PC-3 (cell line): ENCODE data around the gene NPTXR. TPM values are rescaled to one million over a fixed set of nuclear protein-coding genes. Genes with fewer than 3 reads are reported as not detected.
A peak's percentile ranks its signal among the peaks of the same experiment; 100 is the strongest.
"Not testable (repeated sequence)": the region's sequence is repeated elsewhere in the genome, so short reads cannot be mapped to it uniquely, and the experiment has no call there.

Experiments
- ATAC-seq: fragments of 200-7000 bp; cut with Tn5 transposase; 2 replicates; pipeline ENCODE4 v1.9.1; 2020; ENCODE audit warnings: mild to moderate bottlenecking, moderate library complexity
- BruUV-seq: library from RNA; stranded (reverse); fragments of 400-500 nt; replicated peaks from 2 replicates; lab custom pipeline; 2021; lab: Mats Ljungman, UMichigan
- CTCF ChIA-PET: fragments of 300-600 bp; sonication (Branson Sonifier 250); formaldehyde crosslinking; loops from one replicate; lab custom pipeline; 2022; ENCODE audit warnings: antibody characterized with exemption; lab: Charles Lee
- POLR2A ChIA-PET: fragments of 300-600 bp; sonication (Branson Sonifier 250); formaldehyde crosslinking; loops from one replicate; lab custom pipeline; 2022; ENCODE audit warnings: antibody characterized with exemption; ENCODE audit not compliant: unreplicated experiment; lab: Charles Lee
- DNase-seq: peaks from one replicate; pipeline ENCODE4 v3.0.0-alpha.2; 2015
- H2AFZ ChIP-seq: fragments of 300-600 bp; sonication (generic); 2 replicates; pipeline ENCODE4 v1.6.0; 2016; ENCODE audit warnings: antibody characterized with exemption, low read length
- H3F3A ChIP-seq: fragments of 300-600 bp; sonication (generic); one replicate; pipeline ENCODE4 v1.6.0; 2017; ENCODE audit warnings: antibody characterized with exemption, low read length, control low read depth, mild to moderate bottlenecking; ENCODE audit not compliant: unreplicated experiment
- H3K27ac ChIP-seq: fragments of 300-600 bp; sonication (generic); 2 replicates; pipeline ENCODE4 v1.5.1; 2016; ENCODE audit warnings: mild to moderate bottlenecking, low read length
- H3K27me3 ChIP-seq: fragments of 300-600 bp; sonication (generic); 2 replicates; pipeline ENCODE4 v1.6.1; 2016; ENCODE audit warnings: low read length, mixed read lengths
- H3K36me3 ChIP-seq: fragments of 300-600 bp; sonication (generic); 2 replicates; pipeline ENCODE4 v1.6.1; 2016; ENCODE audit warnings: low read depth, mixed run types, low read length, mixed read lengths
- H3K4me1 ChIP-seq: fragments of 300-600 bp; sonication (generic); 2 replicates; pipeline ENCODE4 v1.5.1; 2016; ENCODE audit warnings: low read length; ENCODE audit not compliant: insufficient read depth
- H3K4me2 ChIP-seq: fragments of 300-600 bp; sonication (generic); 2 replicates; pipeline ENCODE4 v1.6.0; 2016; ENCODE audit warnings: low read length
- H3K4me3 ChIP-seq: fragments of 300-600 bp; sonication (generic); 2 replicates; pipeline ENCODE4 v1.5.1; 2016; ENCODE audit warnings: mild to moderate bottlenecking, low read length, mixed read lengths
- H3K79me2 ChIP-seq: fragments of 300-600 bp; sonication (generic); 2 replicates; pipeline ENCODE4 v1.6.1; 2017; ENCODE audit warnings: low read length, mixed read lengths
- H3K9ac ChIP-seq: fragments of 300-600 bp; sonication (generic); 2 replicates; pipeline ENCODE4 v1.6.0; 2016; ENCODE audit warnings: mild to moderate bottlenecking, low read length
- H3K9me2 ChIP-seq: fragments of 300-600 bp; sonication (generic); replicated peaks from 2 replicates; pipeline ENCODE4 v1.6.1; 2016; ENCODE audit warnings: mixed run types, low read length, mixed read lengths
- H3K9me3 ChIP-seq: fragments of 300-600 bp; sonication (generic); 2 replicates; pipeline ENCODE4 v1.6.1; 2016; ENCODE audit warnings: low read length, mixed read lengths
- H4K20me1 ChIP-seq: fragments of 300-600 bp; sonication (generic); 2 replicates; pipeline ENCODE4 v1.6.1; 2016; ENCODE audit warnings: low read length, mixed read lengths
- CTCF ChIP-seq: fragments of 300-600 bp; sonication (generic); conservative IDR thresholded peaks from 2 replicates; pipeline ENCODE4 v1.5.1; 2017; ENCODE audit warnings: antibody characterized with exemption, low read depth, mild to moderate bottlenecking, low read length
- EZH2 ChIP-seq: fragments of 300-600 bp; sonication (generic); IDR thresholded peaks from one replicate; pipeline ENCODE4 v1.6.1; 2017; ENCODE audit warnings: antibody characterized with exemption, mild to moderate bottlenecking, low read length; ENCODE audit not compliant: unreplicated experiment
- EZH2phosphoT487 ChIP-seq: fragments of 300-600 bp; sonication (generic); IDR thresholded peaks from 2 replicates; pipeline ENCODE4 v1.6.1; 2018; ENCODE audit warnings: mild to moderate bottlenecking, antibody characterized with exemption, low read length, borderline replicate concordance
- intact Hi-C: fragments of 100-400 bp; cut with micrococcal nuclease; formaldehyde crosslinking; loops from 2 replicates; pipeline ENCODE4 v1.9.0; 2023
- total RNA-seq: library from RNA; depleted of rRNA; stranded (reverse); fragments of >200 nt; gene quantifications from 2 replicates; pipeline ENCODE4 v1.2.3, GENCODE V29; 2014

NPTXR gene
- total RNA-seq, 1 experiment from 2014 or later, result 2.8 TPM

GRCh38 chr22:38859581-38860282, 15.9 kb upstream of the NPTXR start:
- intact Hi-C loops, result no loop called here
- no peaks in the 10 kb centered on the region for H3K36me3 ChIP-seq
- no peak overlapping the region for H3K9ac ChIP-seq
- POLR2A ChIA-PET, result no interaction called here
- H4K20me1 ChIP-seq, result no peaks in the 10 kb centered on the region
- H2AFZ ChIP-seq, result no peak overlapping the region
- no peak overlapping the region for H3K4me3 ChIP-seq
- H3K79me2 ChIP-seq, result no peaks in the 10 kb centered on the region
- H3K9me3 ChIP-seq, result no peaks in the 10 kb centered on the region
- no TSS peak for BruUV-seq
- no peaks in the 10 kb centered on the region for H3F3A ChIP-seq
- CTCF ChIA-PET, result no interaction called here
- peak; percentile 30; the same call in 1 of the 2 replicates for ATAC-seq
- H3K4me1 ChIP-seq, result no peaks in the 10 kb centered on the region
- H3K27ac ChIP-seq, result no peak overlapping the region
- DNase-seq, result no peak
- H3K4me2 ChIP-seq, result no peak overlapping the region
- no peak for TF ChIP-seq EZH2
- TF ChIP-seq CTCF, result no peak
- no peak for TF ChIP-seq EZH2phosphoT487
- H3K9me2 ChIP-seq, result no peaks in the 10 kb centered on the region
- no peaks in the 10 kb centered on the region for H3K27me3 ChIP-seq

- H3K79me2 ChIP-seq, result no peaks in the 10 kb centered on the region
- H3K9me2 ChIP-seq, result no peaks in the 10 kb centered on the region
- TF ChIP-seq EZH2 (no peak), EZH2phosphoT487 (no peak), CTCF (no peak)
- H3K4me1 ChIP-seq, result no peaks in the 10 kb centered on the region
- BruUV-seq, result no TSS peak
- no peak overlapping the region for H2AFZ ChIP-seq
- POLR2A ChIA-PET, result no interaction called here
- no peaks in the 10 kb centered on the region for H3K36me3 ChIP-seq
- H3K4me3 ChIP-seq, result no peak overlapping the region
- DNase-seq (no peak), ATAC-seq (no peak)
- no peaks in the 10 kb centered on the region for H3K9me3 ChIP-seq
- H3F3A ChIP-seq, result no peaks in the 10 kb centered on the region
- intact Hi-C loops, result no loop called here
- no peak overlapping the region for H3K9ac ChIP-seq
- no peaks in the 10 kb centered on the region for H4K20me1 ChIP-seq
- H3K4me2 ChIP-seq, result no peak overlapping the region
- H3K27me3 ChIP-seq, result no peaks in the 10 kb centered on the region
- CTCF ChIA-PET, result no interaction called here
- no peak overlapping the region for H3K27ac ChIP-seq
Measured at GRCh38 chr22:38858492-38858891, 14.7 kb upstream of the NPTXR start.

- H3K79me2 ChIP-seq, ATAC-seq, H3K9ac ChIP-seq, POLR2A ChIA-PET, H3K36me3 ChIP-seq, H3F3A ChIP-seq, H3K9me3 ChIP-seq, H3K27ac ChIP-seq, CTCF ChIA-PET, H3K9me2 ChIP-seq, H3K27me3 ChIP-seq, H4K20me1 ChIP-seq, DNase-seq, H3K4me3 ChIP-seq, intact Hi-C loops, H2AFZ ChIP-seq, H3K4me2 ChIP-seq, BruUV-seq: not testable (repeated sequence)
- H3K4me1 ChIP-seq, result peaks cover 10% of the 10 kb centered on the region; the same call in 1 of the 2 replicates
Measured at GRCh38 chr22:38854476-38854875, 10.6 kb upstream of the NPTXR start.

- H2AFZ ChIP-seq, H3K27ac ChIP-seq, POLR2A ChIA-PET, H3K27me3 ChIP-seq, H4K20me1 ChIP-seq, H3F3A ChIP-seq, H3K4me3 ChIP-seq, ATAC-seq, intact Hi-C loops, H3K4me2 ChIP-seq, H3K9ac ChIP-seq, BruUV-seq, H3K9me3 ChIP-seq, DNase-seq, H3K79me2 ChIP-seq, H3K9me2 ChIP-seq, H3K36me3 ChIP-seq: not testable (repeated sequence)
- peaks cover 10% of the 10 kb centered on the region; the same call in 1 of the 2 replicates for H3K4me1 ChIP-seq
- CTCF ChIA-PET, result interaction anchor here (1.1 kb wide), 1 partner anchor 85 kb away, joined by 4 read pairs; no protein-coding TSS in a partner anchor
Measured at GRCh38 chr22:38853883-38854282, 10.1 kb upstream of the NPTXR start.
